ENCODE data around the gene BNIP5. TPM values are rescaled to one million over a fixed set of nuclear protein-coding genes. Genes with fewer than 3 reads are reported as not detected.

Gene BNIP5
- total RNA-seq, 3 donors from 2014 or later = under 0.01 TPM; not detected in 2

DNA sequence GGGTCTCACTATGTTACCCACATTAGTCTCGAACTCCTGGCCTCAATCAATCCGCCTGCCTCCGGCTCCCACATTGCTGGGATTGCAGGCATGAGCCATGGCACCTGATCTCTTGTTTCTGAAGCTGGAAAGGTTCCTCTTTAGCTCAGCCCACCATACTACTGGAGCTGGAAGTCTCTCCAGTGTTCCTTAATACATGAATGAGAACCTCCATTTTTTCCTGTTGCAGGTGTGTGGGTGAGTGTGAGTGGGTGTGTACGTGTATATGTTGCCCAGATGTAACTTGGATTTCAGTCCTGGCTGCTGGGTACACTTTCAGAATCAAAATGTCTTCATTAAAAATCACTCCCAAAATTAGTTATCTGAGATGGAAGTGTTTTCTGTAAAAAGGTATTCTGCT, 55.7 kb downstream of the BNIP5 start:
- H3K4me1 ChIP-seq = no peaks in the 10 kb centered on the region
- TF ChIP-seq, protein P1, sequence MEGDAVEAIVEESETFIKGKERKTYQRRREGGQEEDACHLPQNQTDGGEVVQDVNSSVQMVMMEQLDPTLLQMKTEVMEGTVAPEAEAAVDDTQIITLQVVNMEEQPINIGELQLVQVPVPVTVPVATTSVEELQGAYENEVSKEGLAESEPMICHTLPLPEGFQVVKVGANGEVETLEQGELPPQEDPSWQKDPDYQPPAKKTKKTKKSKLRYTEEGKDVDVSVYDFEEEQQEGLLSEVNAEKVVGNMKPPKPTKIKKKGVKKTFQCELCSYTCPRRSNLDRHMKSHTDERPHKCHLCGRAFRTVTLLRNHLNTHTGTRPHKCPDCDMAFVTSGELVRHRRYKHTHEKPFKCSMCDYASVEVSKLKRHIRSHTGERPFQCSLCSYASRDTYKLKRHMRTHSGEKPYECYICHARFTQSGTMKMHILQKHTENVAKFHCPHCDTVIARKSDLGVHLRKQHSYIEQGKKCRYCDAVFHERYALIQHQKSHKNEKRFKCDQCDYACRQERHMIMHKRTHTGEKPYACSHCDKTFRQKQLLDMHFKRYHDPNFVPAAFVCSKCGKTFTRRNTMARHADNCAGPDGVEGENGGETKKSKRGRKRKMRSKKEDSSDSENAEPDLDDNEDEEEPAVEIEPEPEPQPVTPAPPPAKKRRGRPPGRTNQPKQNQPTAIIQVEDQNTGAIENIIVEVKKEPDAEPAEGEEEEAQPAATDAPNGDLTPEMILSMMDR (IDR thresholded peaks at IDR 0.05) = no peak
- no peak for TF ChIP-seq POLR2A (IDR thresholded peaks at IDR 0.05)
- TF ChIP-seq POLR2AphosphoS5 (IDR thresholded peaks at IDR 0.05) = no peak
- no peak overlapping the region for H3K27ac ChIP-seq
- peaks cover 0 to 14% of the 10 kb centered on the region in 2 donors for H3K27me3 ChIP-seq
- no peak overlapping the region for H3K4me3 ChIP-seq
- intact Hi-C loops (cut with DNase I; ENCODE audit: low total_unique reads) = no loop called here
- H3K9me3 ChIP-seq = no peaks in the 10 kb centered on the region
- no peak for DNase-seq (ENCODE audit: low spot score in 2 of 2)
- no peaks in the 10 kb centered on the region for H3K36me3 ChIP-seq

DNA sequence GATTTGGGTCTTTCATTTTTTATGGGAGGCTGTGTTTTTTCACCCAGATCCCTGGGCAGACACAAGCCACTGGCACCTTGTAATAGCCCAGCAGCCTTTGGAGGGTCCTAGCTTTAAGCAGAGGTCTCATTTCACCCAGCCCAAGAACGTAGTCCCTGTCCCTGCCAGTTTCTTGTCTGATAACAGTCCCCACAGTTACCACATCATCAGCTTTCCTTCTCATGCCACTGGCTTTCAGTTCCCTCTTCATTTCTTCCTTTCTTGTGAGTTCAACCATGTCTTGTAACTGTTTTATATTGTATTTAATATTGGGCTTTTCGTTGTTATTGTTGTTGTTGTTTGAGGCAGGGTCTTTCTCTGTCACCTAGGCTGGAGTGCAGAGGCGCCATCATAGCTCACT, 56.2 kb downstream of the BNIP5 start:
- no peaks in the 10 kb centered on the region for H3K36me3 ChIP-seq
- TF ChIP-seq, protein P1 (IDR thresholded peaks at IDR 0.05) = no peak
- TF ChIP-seq POLR2A (IDR thresholded peaks at IDR 0.05) = no peak
- TF ChIP-seq POLR2AphosphoS5 (IDR thresholded peaks at IDR 0.05) = no peak
- DNase-seq (ENCODE audit: low spot score in 2 of 2) = no peak
- H3K27ac ChIP-seq = no peak overlapping the region
- H3K4me1 ChIP-seq = no peaks in the 10 kb centered on the region
- intact Hi-C loops (cut with DNase I; ENCODE audit: low total_unique reads) = no loop called here
- peaks cover 0 to 9% of the 10 kb centered on the region in 2 donors for H3K27me3 ChIP-seq
- no peak overlapping the region for H3K4me3 ChIP-seq
- H3K9me3 ChIP-seq = no peaks in the 10 kb centered on the region

DNA sequence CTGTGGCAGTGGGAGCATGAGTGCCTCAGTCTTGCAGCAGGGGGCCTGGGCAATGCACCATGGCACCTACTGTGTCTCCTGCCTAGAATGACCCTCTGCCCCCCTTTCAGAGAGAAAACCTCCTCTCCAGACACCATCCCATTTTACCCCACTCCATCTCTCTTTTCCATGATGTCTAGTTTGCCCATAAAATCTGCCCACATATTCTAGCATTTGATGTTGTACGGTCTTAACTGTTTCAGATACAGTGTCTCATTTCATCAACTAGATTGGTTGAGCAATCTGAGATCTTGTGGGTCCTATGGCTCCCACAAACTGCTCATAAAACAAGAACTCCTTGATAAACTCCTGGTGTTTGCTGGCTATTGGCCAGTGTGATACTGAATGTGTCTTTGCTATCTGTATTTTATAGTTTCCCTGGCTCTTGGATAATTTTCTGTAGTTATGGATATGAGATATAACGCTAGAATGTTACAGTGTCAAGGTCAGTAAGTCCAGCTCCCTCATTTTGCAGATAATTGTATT, 58.7 kb downstream of the BNIP5 start:
- no peak overlapping the region for H3K4me3 ChIP-seq
- TF ChIP-seq POLR2A (IDR thresholded peaks at IDR 0.05) = no peak
- TF ChIP-seq POLR2AphosphoS5 (IDR thresholded peaks at IDR 0.05) = no peak
- TF ChIP-seq, protein P1 (IDR thresholded peaks at IDR 0.05) = no peak

DNA sequence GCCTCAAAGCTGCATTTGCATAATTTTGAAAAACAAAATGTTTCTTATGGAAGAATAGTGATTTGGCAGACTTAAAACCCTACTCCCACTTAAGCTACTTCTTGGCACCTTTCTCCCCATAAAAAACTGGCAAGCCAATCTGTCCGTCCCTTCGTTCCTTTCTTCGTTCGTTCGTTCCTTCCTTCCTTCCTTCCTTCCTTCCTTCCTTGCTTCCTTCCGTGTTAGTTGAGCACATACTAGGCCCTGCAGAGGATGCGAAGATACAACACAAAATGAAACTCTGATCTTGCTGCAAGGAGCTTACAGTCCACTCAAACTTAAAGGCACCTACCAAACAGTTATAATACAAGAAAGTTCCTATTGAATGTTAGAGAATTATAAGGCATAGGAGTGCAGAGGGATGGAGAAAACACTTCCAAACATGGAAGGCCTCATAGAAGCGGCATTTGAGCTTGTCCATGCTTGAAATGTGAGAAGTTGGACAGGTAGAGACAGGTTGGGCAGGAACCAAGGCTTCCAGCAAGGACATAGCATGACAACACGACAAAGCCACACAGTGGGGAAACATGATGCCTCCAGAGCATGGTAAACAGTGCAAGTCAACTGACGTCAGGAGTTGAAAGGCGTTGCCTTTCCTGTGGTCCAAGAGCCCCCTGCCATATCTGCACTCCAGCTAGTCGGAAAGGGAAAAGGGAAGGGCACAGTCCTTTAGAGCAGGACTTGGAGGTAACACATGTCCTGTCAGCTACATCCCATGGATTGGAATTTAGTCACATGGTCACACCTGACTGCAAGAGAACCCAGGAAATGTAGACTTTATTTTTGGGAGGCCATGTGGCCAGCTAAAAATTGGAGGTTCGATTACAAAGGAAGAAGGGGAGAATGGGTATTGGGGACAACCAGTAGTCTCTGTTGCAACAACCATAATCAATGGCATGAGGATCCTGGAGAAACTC, 59.8 kb downstream of the BNIP5 start:
- no peak for DNase-seq (ENCODE audit: low spot score in 2 of 2)
- Histone ChIP-seq H3K27me3 (no peaks in the 10 kb centered on the region), H3K4me3 (no peak overlapping the region), H3K36me3 (no peaks in the 10 kb centered on the region), H3K4me1 (no peaks in the 10 kb centered on the region), H3K9me3 (no peaks in the 10 kb centered on the region), H3K27ac (no peak overlapping the region)
- no peak for TF ChIP-seq POLR2AphosphoS5 (IDR thresholded peaks at IDR 0.05)
- TF ChIP-seq, protein P1 (IDR thresholded peaks at IDR 0.05) = no peak
- no peak for TF ChIP-seq POLR2A (IDR thresholded peaks at IDR 0.05)
- intact Hi-C loops (cut with DNase I; ENCODE audit: low total_unique reads) = loop anchor here (1.0 kb wide), 1 partner anchor 11 kb away; no protein-coding TSS in a partner anchor

More for the DNA sequence above, 58.7 kb downstream of the BNIP5 start:
- no peaks in the 10 kb centered on the region for H3K27me3 ChIP-seq
- no peaks in the 10 kb centered on the region for H3K4me1 ChIP-seq
- intact Hi-C loops (cut with DNase I; ENCODE audit: low total_unique reads) = no loop called here
- no peaks in the 10 kb centered on the region for H3K36me3 ChIP-seq
- DNase-seq (ENCODE audit: low spot score in 2 of 2) = no peak
- H3K9me3 ChIP-seq = no peaks in the 10 kb centered on the region
- no peak overlapping the region for H3K27ac ChIP-seq
